Measurements from ENCODE around the gene CABP7. TPM values are rescaled to one million over a fixed set of nuclear protein-coding genes. Genes with fewer than 3 reads are reported as not detected.
A peak's percentile ranks its signal among the peaks of the same experiment; 100 is the strongest.

CABP7 gene
- total and polyA plus RNA-seq, 4 donors = 0.08 TPM; not detected in 3

GRCh38 chr22:29689880-29690213 is 30.0 kb upstream of the CABP7 start:
- DNase-seq (ENCODE audit: low spot score) = peak; percentile 70
- TF ChIP-seq HNF4A (conservative IDR thresholded peaks at IDR 0.05) (no peak), CTCF (IDR thresholded peaks at IDR 0.05; ENCODE audit: low read depth, low read length, missing input control) (peak; percentile 66), SP1 (IDR thresholded peaks at IDR 0.05) (no peak), RXRA (IDR thresholded peaks at IDR 0.05) (no peak), FOXA1 (IDR thresholded peaks at IDR 0.05) (no peak), TAF1 (conservative IDR thresholded peaks at IDR 0.05) (no peak), NR2F2 (IDR thresholded peaks at IDR 0.05) (no peak), EGR1 (IDR thresholded peaks at IDR 0.05; ENCODE audit: low read depth in 2 of 2) (no peak), FOXA2 (IDR thresholded peaks at IDR 0.05) (no peak), YY1 (IDR thresholded peaks at IDR 0.05) (no peak), RAD21 (IDR thresholded peaks at IDR 0.05) (peak; percentile 83 to 86), JUND (IDR thresholded peaks at IDR 0.05) (no peak)
- TF ChIP-seq, protein P1, sequence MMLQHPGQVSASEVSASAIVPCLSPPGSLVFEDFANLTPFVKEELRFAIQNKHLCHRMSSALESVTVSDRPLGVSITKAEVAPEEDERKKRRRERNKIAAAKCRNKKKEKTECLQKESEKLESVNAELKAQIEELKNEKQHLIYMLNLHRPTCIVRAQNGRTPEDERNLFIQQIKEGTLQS (IDR thresholded peaks at IDR 0.05) = no peak
- TF ChIP-seq, protein P2, sequence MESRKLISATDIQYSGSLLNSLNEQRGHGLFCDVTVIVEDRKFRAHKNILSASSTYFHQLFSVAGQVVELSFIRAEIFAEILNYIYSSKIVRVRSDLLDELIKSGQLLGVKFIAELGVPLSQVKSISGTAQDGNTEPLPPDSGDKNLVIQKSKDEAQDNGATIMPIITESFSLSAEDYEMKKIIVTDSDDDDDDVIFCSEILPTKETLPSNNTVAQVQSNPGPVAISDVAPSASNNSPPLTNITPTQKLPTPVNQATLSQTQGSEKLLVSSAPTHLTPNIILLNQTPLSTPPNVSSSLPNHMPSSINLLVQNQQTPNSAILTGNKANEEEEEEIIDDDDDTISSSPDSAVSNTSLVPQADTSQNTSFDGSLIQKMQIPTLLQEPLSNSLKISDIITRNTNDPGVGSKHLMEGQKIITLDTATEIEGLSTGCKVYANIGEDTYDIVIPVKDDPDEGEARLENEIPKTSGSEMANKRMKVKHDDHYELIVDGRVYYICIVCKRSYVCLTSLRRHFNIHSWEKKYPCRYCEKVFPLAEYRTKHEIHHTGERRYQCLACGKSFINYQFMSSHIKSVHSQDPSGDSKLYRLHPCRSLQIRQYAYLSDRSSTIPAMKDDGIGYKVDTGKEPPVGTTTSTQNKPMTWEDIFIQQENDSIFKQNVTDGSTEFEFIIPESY (IDR thresholded peaks at IDR 0.05) = no peak
- WGBS = 36% methylated on average over 8 of the region's 8 CpGs
- Histone ChIP-seq H3K9me3 (ENCODE audit: control insufficient read depth in 4 of 4, low read length in 3 of 4) (no peaks in the 10 kb centered on the region), H3K4me1 (ENCODE audit: control insufficient read depth in 4 of 4, insufficient read depth in 4 of 4, low read length in 3 of 4) (no peaks in the 10 kb centered on the region), H3K9ac (ENCODE audit: low read depth in 1 of 2, low read length in 2 of 2) (no peak overlapping the region), H3K4me3 (ENCODE audit: low read depth in 1 of 3, low read length in 3 of 3) (no peak overlapping the region), H3K27me3 (ENCODE audit: control insufficient read depth in 4 of 4, insufficient read depth in 4 of 4, low read length in 3 of 4) (no peaks in the 10 kb centered on the region), H3K27ac (ENCODE audit: low read depth in 1 of 2, low read length in 2 of 2) (no peak overlapping the region), H3K36me3 (ENCODE audit: control insufficient read depth in 4 of 4, insufficient read depth in 3 of 4, low read depth in 1 of 4, low read length in 3 of 4) (peaks cover 4 to 32% (median 7%) of the 10 kb centered on the region in 4 donors)

DNA sequence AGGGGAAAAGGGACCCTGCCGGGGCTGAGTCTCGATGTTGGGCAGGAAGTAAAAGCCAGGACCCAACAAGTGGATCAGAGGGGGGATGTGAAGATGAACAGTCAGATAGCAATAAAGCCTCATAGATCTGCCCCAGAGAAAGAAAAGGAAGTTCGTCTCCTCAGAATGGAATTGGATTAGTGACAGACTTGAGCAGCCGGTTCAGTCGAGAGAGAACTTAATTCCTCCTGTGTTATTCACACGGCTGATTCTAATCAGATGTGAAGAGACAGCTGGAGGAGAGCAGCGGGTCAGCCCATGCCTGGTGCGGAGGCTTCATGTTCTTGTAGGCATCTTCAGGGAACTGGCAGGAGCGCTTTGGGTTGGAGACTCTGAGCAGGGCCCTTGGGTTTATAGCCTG is 29.3 kb upstream of the CABP7 start:
- H3K9ac ChIP-seq (ENCODE audit: low read depth in 1 of 2, low read length in 2 of 2) = no peak overlapping the region
- 91% methylated on average over 9 of the region's 9 CpGs for WGBS
- H3K4me1 ChIP-seq (ENCODE audit: control insufficient read depth in 4 of 4, insufficient read depth in 4 of 4, low read length in 3 of 4) = no peaks in the 10 kb centered on the region
- no peaks in the 10 kb centered on the region for H3K27me3 ChIP-seq (ENCODE audit: control insufficient read depth in 4 of 4, insufficient read depth in 4 of 4, low read length in 3 of 4)
- H3K27ac ChIP-seq (ENCODE audit: low read depth in 1 of 2, low read length in 2 of 2) = no peak overlapping the region
- no peak overlapping the region for H3K4me3 ChIP-seq (ENCODE audit: low read depth in 1 of 3, low read length in 3 of 3)
- H3K36me3 ChIP-seq (ENCODE audit: control insufficient read depth in 4 of 4, insufficient read depth in 3 of 4, low read depth in 1 of 4, low read length in 3 of 4) = peaks cover 4 to 35% (median 7%) of the 10 kb centered on the region in 4 donors
- no peaks in the 10 kb centered on the region for H3K9me3 ChIP-seq (ENCODE audit: control insufficient read depth in 4 of 4, low read length in 3 of 4)
- TF ChIP-seq TAF1 (conservative IDR thresholded peaks at IDR 0.05) = no peak
- TF ChIP-seq HNF4G (IDR thresholded peaks at IDR 0.05) = no peak
- no peak for TF ChIP-seq NR2F2 (IDR thresholded peaks at IDR 0.05)
- no peak for DNase-seq (ENCODE audit: low spot score)

DNA sequence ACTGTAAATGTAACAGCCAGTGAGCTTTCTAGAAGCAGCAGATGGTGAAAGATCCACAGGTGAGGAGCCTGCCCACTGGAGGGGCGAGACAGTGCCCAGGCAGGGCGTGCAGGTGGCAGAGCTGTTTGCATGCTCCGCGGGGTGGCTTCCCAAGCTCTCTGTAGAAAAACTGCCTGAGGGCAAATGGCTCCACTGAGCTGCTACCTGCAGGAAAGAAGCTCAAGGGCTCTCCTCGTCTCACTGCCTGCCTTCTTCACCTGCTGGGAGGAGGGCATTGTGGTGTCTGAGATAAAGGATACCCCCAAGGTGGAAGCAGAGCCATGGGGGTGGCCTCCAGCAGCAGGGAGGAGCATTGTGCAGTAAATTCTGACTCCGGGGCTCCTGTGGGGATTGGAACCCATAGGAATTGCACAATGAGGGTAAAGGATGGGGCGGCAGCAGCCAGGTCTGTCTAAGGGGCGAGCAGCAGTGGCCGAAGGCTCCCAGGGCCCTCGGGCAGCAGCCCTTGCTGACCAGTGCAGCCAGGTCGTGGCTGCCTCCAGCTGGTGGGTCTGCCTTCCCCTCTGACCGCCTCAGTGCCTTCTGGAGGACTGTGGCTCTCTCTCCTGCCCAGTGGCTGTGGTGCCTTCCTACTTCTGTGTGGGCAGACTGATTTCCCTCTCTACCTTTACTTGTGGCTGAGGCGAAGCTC is 28.0 kb upstream of the CABP7 start:
- Histone ChIP-seq H3K4me1 (ENCODE audit: control insufficient read depth in 4 of 4, insufficient read depth in 4 of 4, low read length in 3 of 4) (no peaks in the 10 kb centered on the region), H3K9me3 (ENCODE audit: control insufficient read depth in 4 of 4, low read length in 3 of 4) (no peaks in the 10 kb centered on the region), H3K27me3 (ENCODE audit: control insufficient read depth in 4 of 4, insufficient read depth in 4 of 4, low read length in 3 of 4) (no peaks in the 10 kb centered on the region), H3K9ac (ENCODE audit: low read depth in 1 of 2, low read length in 2 of 2) (no peak overlapping the region), H3K36me3 (ENCODE audit: control insufficient read depth in 4 of 4, insufficient read depth in 3 of 4, low read depth in 1 of 4, low read length in 3 of 4) (peaks cover 4 to 34% (median 7%) of the 10 kb centered on the region in 4 donors), H3K27ac (ENCODE audit: low read depth in 1 of 2, low read length in 2 of 2) (no peak overlapping the region), H3K4me3 (ENCODE audit: low read depth in 1 of 3, low read length in 3 of 3) (no peak overlapping the region)
- TF ChIP-seq, protein P3, sequence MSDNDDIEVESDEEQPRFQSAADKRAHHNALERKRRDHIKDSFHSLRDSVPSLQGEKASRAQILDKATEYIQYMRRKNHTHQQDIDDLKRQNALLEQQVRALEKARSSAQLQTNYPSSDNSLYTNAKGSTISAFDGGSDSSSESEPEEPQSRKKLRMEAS (IDR thresholded peaks at IDR 0.05) = no peak
- no peak for TF ChIP-seq TAF1 (conservative IDR thresholded peaks at IDR 0.05)
- TF ChIP-seq EGR1 (IDR thresholded peaks at IDR 0.05; ENCODE audit: low read depth in 2 of 2) = no peak
- no peak for TF ChIP-seq HNF4G (IDR thresholded peaks at IDR 0.05)
- TF ChIP-seq RAD21 (IDR thresholded peaks at IDR 0.05) = no peak
- TF ChIP-seq JUND (IDR thresholded peaks at IDR 0.05) = no peak
- TF ChIP-seq GABPA (IDR thresholded peaks at IDR 0.05 in 1 of 2, conservative IDR thresholded peaks at IDR 0.05 in 1 of 2) = no peak
- no peak for TF ChIP-seq HNF4A (conservative IDR thresholded peaks at IDR 0.05)
- no peak for TF ChIP-seq SP1 (IDR thresholded peaks at IDR 0.05)
- WGBS = 92% methylated on average over 13 of the region's 13 CpGs
- no peak for DNase-seq (ENCODE audit: low spot score)
